Memory B cell (primary cell): Measurements from ENCODE around the gene CAMTA1.

Experiments used
- ATAC-seq: fragments of 150-1000 bp; cut with Tn5 transposase; 2 replicates; pipeline ENCODE4 v1.10.0; 2021; ENCODE audit warnings: low read depth, mild to moderate bottlenecking, moderate library complexity
- DNase-seq, 2 donors: peaks; one replicate each; pipeline ENCODE4 v3.0.0; 2022; ENCODE audit warnings: low spot score in 2 of 2
- H3K27ac Mint-ChIP-seq: one replicate; pipeline ENCODE4 v1.8.0; 2022; ENCODE audit warnings: mild to moderate bottlenecking, moderate library complexity, mixed read lengths
- H3K27me3 Mint-ChIP-seq: one replicate; pipeline ENCODE4 v1.8.0; 2022; ENCODE audit warnings: mixed read lengths
- H3K36me3 Mint-ChIP-seq: one replicate; pipeline ENCODE4 v1.8.0; 2022; ENCODE audit warnings: mild to moderate bottlenecking, mixed read lengths
- H3K4me1 Mint-ChIP-seq: one replicate; pipeline ENCODE4 v1.8.0; 2022; ENCODE audit warnings: mixed read lengths
- H3K4me3 Mint-ChIP-seq: one replicate; pipeline ENCODE4 v1.8.0; 2022; ENCODE audit warnings: mild to moderate bottlenecking, moderate library complexity, mixed read lengths
- H3K9me3 Mint-ChIP-seq: one replicate; pipeline ENCODE4 v1.8.0; 2022; ENCODE audit warnings: mixed read lengths

The CAMTA1 gene

GRCh38 chr1:7459914-7460313 is 674.7 kb downstream of the CAMTA1 start:
- no peaks in the 10 kb centered on the region for H3K36me3 Mint-ChIP-seq

DNA sequence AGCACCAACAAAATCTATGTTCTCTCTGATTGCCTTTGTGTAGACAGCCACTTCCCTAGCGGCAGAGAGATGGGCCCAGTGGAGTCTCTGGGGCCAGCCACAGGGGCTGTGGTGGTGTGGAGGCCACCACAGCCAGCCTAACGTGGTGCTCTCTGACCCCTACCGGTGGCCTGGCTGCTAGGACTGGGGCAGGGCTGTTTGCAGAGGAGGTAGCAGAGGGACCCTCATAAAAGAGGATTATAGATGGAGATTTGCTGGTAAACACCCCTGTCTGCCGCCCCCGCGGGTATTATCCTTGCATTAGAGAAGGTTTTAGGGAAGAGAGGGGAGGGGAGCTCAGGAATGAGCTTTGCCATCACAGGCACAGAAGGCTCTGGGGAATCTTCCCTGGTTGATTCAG is 675.6 kb downstream of the CAMTA1 start:
- no peaks in the 10 kb centered on the region for H3K9me3 Mint-ChIP-seq
- no peak for DNase-seq
- H3K4me3 Mint-ChIP-seq, result no peak overlapping the region
- peaks cover 9% of the 10 kb centered on the region for H3K27me3 Mint-ChIP-seq
- no peaks in the 10 kb centered on the region for H3K36me3 Mint-ChIP-seq
- peaks cover 3% of the 10 kb centered on the region for H3K4me1 Mint-ChIP-seq
- no peak overlapping the region for H3K27ac Mint-ChIP-seq
- no peak for ATAC-seq

More at GRCh38 chr1:7459914-7460313, 674.7 kb downstream of the CAMTA1 start:
- peaks cover 9% of the 10 kb centered on the region for H3K27me3 Mint-ChIP-seq
- peaks cover 3% of the 10 kb centered on the region for H3K4me1 Mint-ChIP-seq
- H3K27ac Mint-ChIP-seq, result no peak overlapping the region
- no peaks in the 10 kb centered on the region for H3K9me3 Mint-ChIP-seq
- H3K4me3 Mint-ChIP-seq, result no peak overlapping the region
- DNase-seq (no peak), ATAC-seq (no peak)

DNA sequence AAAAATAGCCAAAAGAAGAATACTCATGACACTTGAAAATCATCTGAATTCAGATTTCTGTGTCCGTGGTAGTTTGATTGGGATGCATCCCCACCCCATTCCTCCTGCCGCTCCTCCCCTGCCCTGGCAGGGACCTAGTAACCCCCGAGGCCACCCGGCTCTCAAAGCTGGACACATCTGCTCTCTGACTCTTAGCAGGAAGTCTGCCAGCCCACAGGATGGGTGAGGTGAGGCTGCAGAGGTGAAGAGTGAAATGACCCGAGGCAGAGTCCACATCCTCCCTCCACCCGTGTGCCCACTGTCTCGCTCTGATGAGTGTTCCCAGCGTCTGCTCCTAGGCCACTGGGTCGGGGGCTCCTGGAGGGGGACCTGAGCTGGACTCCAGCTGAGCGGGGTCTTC is 677.4 kb downstream of the CAMTA1 start:
- no peak overlapping the region for H3K27ac Mint-ChIP-seq
- H3K4me3 Mint-ChIP-seq, result no peak overlapping the region
- DNase-seq (no peak), ATAC-seq (no peak)
- H3K4me1 Mint-ChIP-seq, result peaks cover 3% of the 10 kb centered on the region
- H3K36me3 Mint-ChIP-seq, result no peaks in the 10 kb centered on the region
- H3K9me3 Mint-ChIP-seq, result no peaks in the 10 kb centered on the region
- peaks cover 11% of the 10 kb centered on the region for H3K27me3 Mint-ChIP-seq

DNA sequence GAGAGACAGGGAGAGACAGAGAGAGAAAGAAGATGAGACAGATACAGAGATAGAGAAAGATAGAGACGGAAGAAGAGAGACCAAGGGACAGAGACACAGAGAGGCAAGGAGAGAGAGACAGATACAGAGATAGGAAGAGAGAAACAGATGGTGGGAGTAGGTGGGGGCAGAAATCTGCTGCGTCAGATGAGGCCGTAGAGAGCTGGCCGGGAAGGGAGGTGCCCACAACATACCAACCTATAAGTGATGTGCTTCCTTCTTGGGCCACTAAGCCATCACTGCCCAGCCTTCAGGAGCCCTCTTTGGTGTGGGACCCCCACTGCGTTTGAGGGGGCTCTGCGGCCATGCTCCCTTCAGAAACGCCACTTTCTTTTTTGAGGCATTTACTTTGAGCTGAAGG is 678.3 kb downstream of the CAMTA1 start:
- DNase-seq, result no peak
- H3K4me1 Mint-ChIP-seq, result peaks cover 3% of the 10 kb centered on the region
- no peak overlapping the region for H3K27ac Mint-ChIP-seq
- peaks cover 8% of the 10 kb centered on the region for H3K27me3 Mint-ChIP-seq
- H3K36me3 Mint-ChIP-seq, result no peaks in the 10 kb centered on the region
- H3K4me3 Mint-ChIP-seq, result no peak overlapping the region
- ATAC-seq, result no peak
- no peaks in the 10 kb centered on the region for H3K9me3 Mint-ChIP-seq

DNA sequence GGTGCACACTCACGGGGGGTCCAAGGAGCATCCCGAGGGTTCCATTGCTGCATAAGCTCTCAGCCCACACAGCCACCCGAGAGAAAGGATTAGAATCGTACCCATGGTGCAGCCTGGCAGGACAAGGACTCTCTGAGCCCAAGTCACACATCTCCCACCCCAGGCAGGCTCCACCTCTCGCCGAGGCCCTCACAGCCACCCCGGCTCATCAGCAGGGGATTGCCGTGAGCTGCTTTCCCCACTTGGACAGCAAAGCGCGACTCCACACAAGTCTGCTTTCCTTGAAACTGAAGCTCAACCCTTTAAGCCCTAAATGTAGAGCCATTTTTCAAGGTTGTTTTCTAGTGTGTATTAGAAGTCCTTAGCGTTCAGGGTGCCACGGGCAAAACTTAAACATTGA is 679.5 kb downstream of the CAMTA1 start:
- ATAC-seq, result no peak
- H3K27me3 Mint-ChIP-seq, result peaks cover 11% of the 10 kb centered on the region
- H3K4me1 Mint-ChIP-seq, result peaks cover 3% of the 10 kb centered on the region
- DNase-seq, result no peak
- no peaks in the 10 kb centered on the region for H3K36me3 Mint-ChIP-seq
- H3K4me3 Mint-ChIP-seq, result no peak overlapping the region
- H3K9me3 Mint-ChIP-seq, result no peaks in the 10 kb centered on the region
- no peak overlapping the region for H3K27ac Mint-ChIP-seq

DNA sequence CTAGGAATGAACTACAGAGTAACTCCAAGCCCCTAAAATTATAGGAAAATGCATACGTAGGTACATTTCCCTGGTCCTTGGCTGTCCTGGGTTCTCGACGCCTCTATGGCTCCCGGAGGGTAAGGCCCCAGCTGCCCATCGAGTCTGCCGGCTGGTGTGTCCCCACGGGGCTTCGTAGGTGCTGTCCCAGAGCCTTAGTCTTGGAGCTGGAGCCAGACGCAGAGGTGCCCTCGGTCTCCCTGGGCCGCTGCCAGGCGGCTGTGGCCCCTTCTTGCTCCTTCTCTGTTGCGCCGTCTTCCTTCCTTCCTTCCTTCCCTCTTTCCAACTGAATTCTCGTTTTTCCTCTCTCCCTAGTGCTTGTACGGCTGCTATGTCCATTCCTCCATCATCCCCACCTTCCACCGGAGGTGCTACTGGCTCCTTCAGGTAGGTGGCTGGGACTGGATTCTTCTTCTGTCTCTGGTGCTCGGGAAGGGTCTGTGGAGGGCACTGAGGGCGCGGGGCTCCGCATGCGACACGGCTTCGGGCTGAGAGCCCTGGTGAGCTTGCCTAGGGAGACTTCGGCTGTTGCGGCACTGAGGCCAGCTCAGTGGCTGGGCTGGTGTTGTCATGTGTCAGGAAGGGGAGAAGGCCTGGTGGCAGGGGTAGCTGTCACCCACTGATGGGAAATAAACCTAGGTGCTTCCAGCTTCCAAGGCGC is 682.4 kb downstream of the CAMTA1 start:
- Mint-ChIP-seq H3K4me1 (peaks cover 3% of the 10 kb centered on the region), H3K27ac (no peak overlapping the region), H3K27me3 (peaks cover 14% of the 10 kb centered on the region), H3K36me3 (no peaks in the 10 kb centered on the region), H3K9me3 (no peaks in the 10 kb centered on the region), H3K4me3 (no peak overlapping the region)
- ATAC-seq, result no peak
- DNase-seq, result no peak

DNA sequence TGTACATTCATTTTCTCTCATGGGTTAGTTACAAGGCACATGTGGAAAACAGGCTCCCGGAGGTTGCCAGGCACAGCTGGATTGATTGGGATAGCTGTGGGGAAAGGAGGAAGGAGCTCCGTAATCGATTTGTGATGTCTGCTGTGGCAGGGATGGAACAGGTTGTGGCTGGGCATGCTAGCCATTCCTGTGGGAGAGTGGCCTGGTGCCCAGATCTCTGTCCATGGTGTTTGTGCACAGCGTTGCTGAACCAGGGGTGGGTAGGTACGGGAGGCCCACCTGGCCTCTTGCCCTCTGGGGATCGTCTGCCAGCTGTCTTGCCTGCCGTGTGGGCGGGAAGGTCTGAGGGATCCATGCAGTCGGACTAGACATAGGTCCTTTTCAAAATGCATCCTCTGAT is 683.0 kb downstream of the CAMTA1 start:
- peaks cover 13% of the 10 kb centered on the region for H3K27me3 Mint-ChIP-seq
- H3K36me3 Mint-ChIP-seq, result no peaks in the 10 kb centered on the region
- no peak for ATAC-seq
- peaks cover 3% of the 10 kb centered on the region for H3K4me1 Mint-ChIP-seq
- no peak overlapping the region for H3K4me3 Mint-ChIP-seq
- H3K9me3 Mint-ChIP-seq, result no peaks in the 10 kb centered on the region
- DNase-seq, result no peak
- no peak overlapping the region for H3K27ac Mint-ChIP-seq

- Mint-ChIP-seq H3K27me3 (peaks cover 10% of the 10 kb centered on the region), H3K9me3 (no peaks in the 10 kb centered on the region), H3K4me1 (no peaks in the 10 kb centered on the region), H3K4me3 (no peak overlapping the region), H3K27ac (no peak overlapping the region), H3K36me3 (no peaks in the 10 kb centered on the region)
- no peak for DNase-seq
- ATAC-seq, result no peak
These were observed 684.1 kb downstream of the CAMTA1 start for GRCh38 chr1:7469255-7469938.

DNA sequence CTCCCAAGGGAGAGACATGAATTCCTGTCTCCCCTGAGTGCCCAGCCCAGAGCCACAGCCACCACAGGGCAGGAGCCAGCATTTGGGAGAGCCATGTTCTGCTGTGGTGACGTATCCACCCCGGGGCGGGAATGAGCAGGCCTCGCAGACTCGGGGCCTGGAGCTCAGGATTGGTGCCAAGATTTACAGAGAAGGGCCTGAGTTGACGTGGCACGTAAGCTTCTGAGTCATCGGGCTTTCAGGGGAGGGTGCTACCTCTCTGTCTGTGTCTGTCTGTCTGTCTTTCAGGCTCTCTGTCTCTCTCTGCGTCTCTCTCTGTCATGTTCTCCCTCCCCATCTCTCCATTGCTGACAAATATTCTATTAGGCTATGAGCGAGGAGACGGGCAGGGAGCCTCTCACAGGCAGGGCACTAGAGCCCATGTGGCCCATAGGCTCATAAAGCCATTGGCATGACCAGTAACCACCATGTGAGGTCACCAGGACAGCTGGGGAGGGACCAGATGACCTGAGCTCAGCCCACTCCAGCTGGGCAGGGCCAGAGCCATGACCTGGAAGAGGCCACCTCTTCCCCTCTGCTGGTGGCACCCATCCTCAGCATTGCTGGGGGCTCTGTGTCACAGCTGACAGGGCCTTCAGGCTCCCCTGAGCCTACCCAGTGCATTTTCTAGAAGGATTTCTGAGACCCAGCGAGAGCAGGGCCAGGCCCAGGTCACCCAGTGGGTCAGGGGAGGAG is 685.8 kb downstream of the CAMTA1 start:
- no peak for DNase-seq
- no peak overlapping the region for H3K27ac Mint-ChIP-seq

DNA sequence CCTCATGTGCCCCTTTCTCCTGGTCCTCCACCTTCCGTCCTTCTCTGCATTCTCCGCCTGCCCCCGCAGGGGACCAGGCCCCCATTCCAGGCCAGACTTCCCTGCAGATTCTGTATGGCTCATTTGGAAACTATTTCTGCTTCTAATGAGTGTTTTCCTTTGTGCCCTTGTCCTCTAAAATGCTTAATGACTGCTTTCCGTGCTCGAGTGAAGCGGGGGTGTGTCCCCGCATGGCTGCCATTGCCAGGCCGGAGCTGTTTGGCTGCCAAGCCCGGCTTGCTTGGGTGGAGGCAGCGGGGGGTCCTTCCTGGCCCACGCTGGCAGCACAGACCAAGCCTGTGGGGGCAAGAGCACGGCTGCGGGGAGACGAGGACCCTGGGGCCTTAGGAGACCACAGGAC is 686.6 kb downstream of the CAMTA1 start:
- H3K36me3 Mint-ChIP-seq, result no peaks in the 10 kb centered on the region
- peaks cover 12% of the 10 kb centered on the region for H3K27me3 Mint-ChIP-seq

More for the DNA sequence above, 685.8 kb downstream of the CAMTA1 start:
- no peak for ATAC-seq
- H3K36me3 Mint-ChIP-seq, result no peaks in the 10 kb centered on the region
- H3K4me3 Mint-ChIP-seq, result no peak overlapping the region
- no peaks in the 10 kb centered on the region for H3K4me1 Mint-ChIP-seq
- no peaks in the 10 kb centered on the region for H3K9me3 Mint-ChIP-seq
- H3K27me3 Mint-ChIP-seq, result peaks cover 12% of the 10 kb centered on the region

DNA sequence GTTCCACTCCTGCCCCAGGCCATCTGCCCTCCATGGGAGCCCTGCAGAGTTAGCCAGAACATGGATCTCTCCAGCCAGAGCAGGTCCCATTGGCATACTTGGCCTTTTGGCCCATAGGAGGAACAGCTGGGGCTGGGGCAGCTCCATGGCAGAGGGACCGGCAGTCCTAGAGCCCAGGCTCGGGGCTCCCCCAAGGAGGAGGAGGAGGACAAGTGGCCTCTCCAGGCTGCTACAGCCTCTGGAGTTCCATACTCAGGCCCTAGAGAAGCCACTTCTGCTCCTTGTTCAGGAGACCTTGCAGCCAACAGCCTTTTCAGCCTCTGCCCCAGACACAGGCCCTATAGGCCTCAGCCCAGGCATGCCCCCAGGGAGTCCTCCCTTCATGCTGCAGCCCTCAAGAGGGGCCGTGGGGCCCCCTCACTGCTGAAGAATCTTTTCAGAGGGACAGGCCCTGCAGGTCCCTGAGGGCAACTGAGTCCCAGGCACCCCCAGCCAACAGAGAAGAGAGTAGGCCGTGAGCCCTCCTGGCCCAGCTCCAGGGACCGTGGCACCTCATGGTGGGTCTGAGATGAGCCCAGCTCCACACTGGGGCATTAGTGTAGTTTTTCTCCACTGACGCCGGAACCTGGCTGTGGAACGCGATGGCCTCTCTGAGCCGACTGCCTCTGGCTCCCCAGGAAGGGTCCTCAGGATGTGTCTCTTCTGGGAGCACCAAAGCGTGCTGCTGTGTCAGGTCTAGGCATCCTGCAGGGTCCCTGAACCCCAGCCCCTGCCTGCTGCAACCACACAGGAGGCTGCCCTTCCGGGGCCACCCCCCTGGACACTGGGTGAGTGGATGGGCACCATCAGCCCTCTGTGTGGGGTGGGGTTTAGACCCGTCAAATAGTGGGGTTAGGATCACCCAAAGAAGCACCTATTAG is 688.2 kb downstream of the CAMTA1 start:
- Mint-ChIP-seq H3K27ac (no peak overlapping the region), H3K4me1 (no peaks in the 10 kb centered on the region), H3K4me3 (no peak overlapping the region), H3K36me3 (no peaks in the 10 kb centered on the region), H3K27me3 (peaks cover 11% of the 10 kb centered on the region), H3K9me3 (no peaks in the 10 kb centered on the region)
- DNase-seq, result no peak
- no peak for ATAC-seq

More for the DNA sequence above, 686.6 kb downstream of the CAMTA1 start:
- H3K4me1 Mint-ChIP-seq, result no peaks in the 10 kb centered on the region
- DNase-seq (no peak), ATAC-seq (no peak)
- no peak overlapping the region for H3K27ac Mint-ChIP-seq
- no peaks in the 10 kb centered on the region for H3K9me3 Mint-ChIP-seq
- no peak overlapping the region for H3K4me3 Mint-ChIP-seq

GRCh38 chr1:7474143-7474490 is 688.9 kb downstream of the CAMTA1 start:
- Mint-ChIP-seq H3K9me3 (no peaks in the 10 kb centered on the region), H3K36me3 (no peaks in the 10 kb centered on the region), H3K4me3 (no peak overlapping the region), H3K27me3 (peaks cover 11% of the 10 kb centered on the region), H3K4me1 (no peaks in the 10 kb centered on the region), H3K27ac (no peak overlapping the region)
- no peak for DNase-seq
- no peak for ATAC-seq

DNA sequence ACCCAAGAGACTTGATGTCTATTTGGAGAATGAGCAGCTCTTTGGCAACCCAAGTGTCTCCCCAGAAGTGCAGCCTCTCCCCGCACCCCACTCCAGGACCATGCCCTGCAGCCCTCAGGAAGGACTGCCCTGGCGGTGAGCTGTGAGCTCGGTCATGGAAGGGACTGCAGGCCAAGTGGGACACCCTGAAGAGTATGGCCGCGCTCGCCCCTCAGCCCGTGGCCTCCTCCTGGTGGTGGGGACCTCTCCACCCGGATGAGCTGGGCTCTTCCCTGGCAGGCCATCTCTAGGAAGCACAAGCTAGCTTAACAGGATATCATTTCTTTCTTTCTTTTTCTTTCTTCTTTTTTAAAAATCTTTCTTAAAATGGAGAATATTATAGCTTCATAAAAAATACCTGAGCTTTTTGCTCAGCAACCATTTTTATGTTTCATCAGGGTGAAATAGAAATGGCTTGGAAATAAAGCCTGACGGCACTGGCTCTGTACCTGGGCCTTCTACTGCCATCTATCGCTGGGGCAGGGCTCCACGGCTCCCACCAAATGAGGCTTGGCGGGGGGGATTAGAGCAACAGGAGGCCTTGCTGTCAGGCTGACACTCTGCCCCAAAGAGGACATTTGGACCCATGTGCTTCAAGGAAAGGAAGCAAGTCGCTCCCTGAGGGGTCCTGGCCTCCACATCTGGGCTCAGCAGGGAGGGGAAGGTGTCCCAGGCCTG is 689.7 kb downstream of the CAMTA1 start:
- Mint-ChIP-seq H3K4me1 (no peaks in the 10 kb centered on the region), H3K36me3 (no peaks in the 10 kb centered on the region), H3K27me3 (peaks cover 7% of the 10 kb centered on the region), H3K4me3 (no peak overlapping the region), H3K27ac (no peak overlapping the region), H3K9me3 (no peaks in the 10 kb centered on the region)
- DNase-seq (no peak), ATAC-seq (no peak)
